ENCODE data around the gene MYBPC1.

GRCh38 chr12:101670007-101670671 lies 75.4 kb downstream of the MYBPC1 start:
- TF ChIP-seq POLR2A (IDR thresholded peaks at IDR 0.05): no peak
- TF ChIP-seq, protein P1, sequence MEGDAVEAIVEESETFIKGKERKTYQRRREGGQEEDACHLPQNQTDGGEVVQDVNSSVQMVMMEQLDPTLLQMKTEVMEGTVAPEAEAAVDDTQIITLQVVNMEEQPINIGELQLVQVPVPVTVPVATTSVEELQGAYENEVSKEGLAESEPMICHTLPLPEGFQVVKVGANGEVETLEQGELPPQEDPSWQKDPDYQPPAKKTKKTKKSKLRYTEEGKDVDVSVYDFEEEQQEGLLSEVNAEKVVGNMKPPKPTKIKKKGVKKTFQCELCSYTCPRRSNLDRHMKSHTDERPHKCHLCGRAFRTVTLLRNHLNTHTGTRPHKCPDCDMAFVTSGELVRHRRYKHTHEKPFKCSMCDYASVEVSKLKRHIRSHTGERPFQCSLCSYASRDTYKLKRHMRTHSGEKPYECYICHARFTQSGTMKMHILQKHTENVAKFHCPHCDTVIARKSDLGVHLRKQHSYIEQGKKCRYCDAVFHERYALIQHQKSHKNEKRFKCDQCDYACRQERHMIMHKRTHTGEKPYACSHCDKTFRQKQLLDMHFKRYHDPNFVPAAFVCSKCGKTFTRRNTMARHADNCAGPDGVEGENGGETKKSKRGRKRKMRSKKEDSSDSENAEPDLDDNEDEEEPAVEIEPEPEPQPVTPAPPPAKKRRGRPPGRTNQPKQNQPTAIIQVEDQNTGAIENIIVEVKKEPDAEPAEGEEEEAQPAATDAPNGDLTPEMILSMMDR (IDR thresholded peaks at IDR 0.05): peak; percentile 23 to 77 (median 73)

Measured in upper lobe of left lung (tissue), 4 donors.